Measurements from ENCODE around the gene TTC33.

DNA sequence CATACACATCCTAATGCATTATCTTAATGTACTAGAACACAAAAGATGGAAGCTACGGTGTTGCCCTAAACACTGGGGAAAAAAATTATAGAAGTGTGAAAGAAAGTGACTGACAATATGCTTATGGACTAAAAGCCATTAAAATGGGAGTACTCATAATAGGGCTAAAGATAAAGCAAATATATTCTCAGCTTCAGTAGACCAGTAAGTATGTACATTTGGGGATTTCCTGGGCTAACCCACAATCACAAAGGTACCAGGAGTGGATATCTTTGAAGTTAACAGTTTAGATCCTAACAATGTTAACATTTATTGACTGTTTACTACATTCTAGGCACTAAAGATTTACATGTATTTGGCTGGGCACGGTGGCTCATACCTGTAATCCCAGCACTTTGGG is 39.2 kb downstream of the TTC33 start:
- no peak for TF ChIP-seq EZH2 (IDR thresholded peaks at IDR 0.05; ENCODE audit: borderline replicate concordance, insufficient read depth, low read depth, low read length, poor library complexity, severe bottlenecking)
- TF ChIP-seq, protein P1, sequence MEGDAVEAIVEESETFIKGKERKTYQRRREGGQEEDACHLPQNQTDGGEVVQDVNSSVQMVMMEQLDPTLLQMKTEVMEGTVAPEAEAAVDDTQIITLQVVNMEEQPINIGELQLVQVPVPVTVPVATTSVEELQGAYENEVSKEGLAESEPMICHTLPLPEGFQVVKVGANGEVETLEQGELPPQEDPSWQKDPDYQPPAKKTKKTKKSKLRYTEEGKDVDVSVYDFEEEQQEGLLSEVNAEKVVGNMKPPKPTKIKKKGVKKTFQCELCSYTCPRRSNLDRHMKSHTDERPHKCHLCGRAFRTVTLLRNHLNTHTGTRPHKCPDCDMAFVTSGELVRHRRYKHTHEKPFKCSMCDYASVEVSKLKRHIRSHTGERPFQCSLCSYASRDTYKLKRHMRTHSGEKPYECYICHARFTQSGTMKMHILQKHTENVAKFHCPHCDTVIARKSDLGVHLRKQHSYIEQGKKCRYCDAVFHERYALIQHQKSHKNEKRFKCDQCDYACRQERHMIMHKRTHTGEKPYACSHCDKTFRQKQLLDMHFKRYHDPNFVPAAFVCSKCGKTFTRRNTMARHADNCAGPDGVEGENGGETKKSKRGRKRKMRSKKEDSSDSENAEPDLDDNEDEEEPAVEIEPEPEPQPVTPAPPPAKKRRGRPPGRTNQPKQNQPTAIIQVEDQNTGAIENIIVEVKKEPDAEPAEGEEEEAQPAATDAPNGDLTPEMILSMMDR (IDR thresholded peaks at IDR 0.05): no peak
